Esophagus squamous epithelium (tissue), 4 donors: ENCODE measurements around the gene ZMIZ1.

ENCODE experiments used
- CTCF ChIP-seq, 6 experiments: fragments of 450-650 bp in 4 of 6; fragments of 200-600 bp in 2 of 6; sonication (generic) in 2 of 6; IDR thresholded peaks; one replicate each; pipeline ENCODE4 v1.5.1; 2016 to 2019; ENCODE audit warnings: antibody characterized with exemption in 6 of 6, mild to moderate bottlenecking in 4 of 6, moderate library complexity in 4 of 6
- POLR2A ChIP-seq, 4 donors: fragments of 450-650 bp; IDR thresholded peaks; one replicate each; pipeline ENCODE4 v1.6.1; 2017; ENCODE audit warnings: antibody characterized with exemption in 4 of 4, mild to moderate bottlenecking in 4 of 4, moderate library complexity in 3 of 4

- no peak for TF ChIP-seq CTCF (IDR thresholded peaks at IDR 0.05)
- TF ChIP-seq POLR2A (IDR thresholded peaks at IDR 0.05) = no peak
Measured at GRCh38 chr10:79224263-79224949, 155.6 kb downstream of the ZMIZ1 start.
